OCI-LY3 (cell line): ENCODE measurements around the gene ITSN2.

Experiments
- H2AFZ ChIP-seq: fragments of 200-600, 300-600 bp; shearing (Covaris generic); 2 replicates; pipeline ENCODE4 v1.6.0; 2014; ENCODE audit warnings: antibody characterized with exemption, low read depth, low read length
- H3K27ac ChIP-seq: fragments of 200-600, 300-600 bp; sonication (generic); 2 replicates; pipeline ENCODE4 v1.5.1; 2014; ENCODE audit warnings: mild to moderate bottlenecking, low read length, moderate library complexity, mixed read lengths
- H3K27me3 ChIP-seq: fragments of 200-600, 300-600 bp; sonication (generic); 2 replicates; pipeline ENCODE4 v1.6.1; 2014; ENCODE audit warnings: low read depth, low read length, mixed read lengths
- H3K36me3 ChIP-seq: fragments of 200-600, 300-600 bp; sonication (generic); replicated peaks from 2 replicates; pipeline ENCODE3; 2014; ENCODE audit warnings: low read depth, low read length, mixed read lengths
- H3K4me1 ChIP-seq: fragments of 300-600, 200-600 bp; sonication (generic); 2 replicates; pipeline ENCODE4 v1.6.1; 2014; ENCODE audit warnings: low read length, mixed read lengths
- H3K4me2 ChIP-seq: fragments of 200-600, 300-600 bp; sonication (generic); 2 replicates; pipeline ENCODE4 v1.6.1; 2014; ENCODE audit warnings: low read length, mixed read lengths
- H3K4me3 ChIP-seq: fragments of 300-600, 200-600 bp; sonication (generic); 2 replicates; pipeline ENCODE4 v1.5.1; 2014; ENCODE audit warnings: antibody characterized with exemption, mild to moderate bottlenecking, low read length, moderate library complexity
- H3K79me2 ChIP-seq: fragments of 300-600, 200-600 bp; shearing (Covaris generic); 2 replicates; pipeline ENCODE4 v1.6.1; 2014; ENCODE audit warnings: mild to moderate bottlenecking, low read length, mixed read lengths
- H3K9ac ChIP-seq: fragments of 300-600, 200-600 bp; shearing (Covaris generic); 2 replicates; pipeline ENCODE4 v1.6.0; 2014; ENCODE audit warnings: mild to moderate bottlenecking, low read length, moderate library complexity
- H3K9me3 ChIP-seq: fragments of 200-600, 300-600 bp; shearing (Covaris generic); 2 replicates; pipeline ENCODE4 v1.6.1; 2014; ENCODE audit warnings: low read length, mixed read lengths; ENCODE audit not compliant: insufficient read depth
- H4K20me1 ChIP-seq: fragments of 200-600, 300-600 bp; sonication (generic); 2 replicates; pipeline ENCODE4 v1.6.1; 2016; ENCODE audit warnings: low read length, mixed read lengths; ENCODE audit not compliant: insufficient read depth
- EZH2phosphoT487 ChIP-seq: fragments of 200-600 bp; shearing (Covaris generic); IDR thresholded peaks from 2 replicates; pipeline ENCODE4 v1.6.1; 2018; ENCODE audit warnings: antibody characterized with exemption, mixed run types, low read depth
- TF ChIP-seq, protein P1 (sequence below): fragments of 200-600, 300-600 bp; sonication (generic); IDR thresholded peaks from 2 replicates; pipeline ENCODE4 v1.5.1; 2014; ENCODE audit warnings: antibody characterized with exemption, low read length, low read depth

ITSN2 gene

DNA sequence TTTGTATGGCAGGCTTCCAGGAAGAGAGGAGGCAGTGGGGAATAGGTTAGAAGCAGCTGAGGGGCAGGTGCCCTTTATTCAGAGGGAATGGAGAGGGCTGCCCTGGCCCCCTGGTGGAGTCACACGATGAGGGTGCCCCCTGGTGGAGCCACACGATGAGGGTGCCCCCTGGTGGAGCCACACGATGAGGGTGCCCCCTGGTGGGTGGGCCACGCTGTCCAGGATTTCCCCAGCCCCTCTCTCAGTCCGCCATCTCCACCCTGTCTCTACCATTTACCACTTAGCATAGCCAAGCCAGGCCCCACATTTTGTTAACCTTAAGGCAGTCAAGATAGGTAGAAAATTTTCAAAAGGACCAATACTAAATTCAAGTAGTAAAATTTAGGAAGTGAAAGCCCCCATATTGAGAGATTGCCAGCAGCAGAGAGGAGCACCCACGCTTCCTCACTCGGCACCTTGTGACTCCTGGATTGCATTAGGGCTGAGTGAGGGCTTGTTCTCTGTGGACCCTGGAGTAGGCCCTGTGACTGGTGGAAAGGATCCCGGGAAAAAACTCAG lies 195.8 kb downstream of the ITSN2 start:
- TF ChIP-seq, protein P1, sequence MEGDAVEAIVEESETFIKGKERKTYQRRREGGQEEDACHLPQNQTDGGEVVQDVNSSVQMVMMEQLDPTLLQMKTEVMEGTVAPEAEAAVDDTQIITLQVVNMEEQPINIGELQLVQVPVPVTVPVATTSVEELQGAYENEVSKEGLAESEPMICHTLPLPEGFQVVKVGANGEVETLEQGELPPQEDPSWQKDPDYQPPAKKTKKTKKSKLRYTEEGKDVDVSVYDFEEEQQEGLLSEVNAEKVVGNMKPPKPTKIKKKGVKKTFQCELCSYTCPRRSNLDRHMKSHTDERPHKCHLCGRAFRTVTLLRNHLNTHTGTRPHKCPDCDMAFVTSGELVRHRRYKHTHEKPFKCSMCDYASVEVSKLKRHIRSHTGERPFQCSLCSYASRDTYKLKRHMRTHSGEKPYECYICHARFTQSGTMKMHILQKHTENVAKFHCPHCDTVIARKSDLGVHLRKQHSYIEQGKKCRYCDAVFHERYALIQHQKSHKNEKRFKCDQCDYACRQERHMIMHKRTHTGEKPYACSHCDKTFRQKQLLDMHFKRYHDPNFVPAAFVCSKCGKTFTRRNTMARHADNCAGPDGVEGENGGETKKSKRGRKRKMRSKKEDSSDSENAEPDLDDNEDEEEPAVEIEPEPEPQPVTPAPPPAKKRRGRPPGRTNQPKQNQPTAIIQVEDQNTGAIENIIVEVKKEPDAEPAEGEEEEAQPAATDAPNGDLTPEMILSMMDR = peak; percentile 99
- no peak for TF ChIP-seq EZH2phosphoT487
- H3K9ac ChIP-seq = peak overlapping the region; percentile 40
- peak overlapping the region; percentile 93 for H2AFZ ChIP-seq
- H3K4me1 ChIP-seq = peaks cover 12% of the 10 kb centered on the region
- H3K36me3 ChIP-seq = no peaks in the 10 kb centered on the region
- H3K4me2 ChIP-seq = peak overlapping the region; percentile 67
- no peaks in the 10 kb centered on the region for H3K9me3 ChIP-seq
- no peaks in the 10 kb centered on the region for H4K20me1 ChIP-seq
- no peaks in the 10 kb centered on the region for H3K27me3 ChIP-seq
- H3K79me2 ChIP-seq = no peaks in the 10 kb centered on the region
- peak overlapping the region; percentile 42 for H3K27ac ChIP-seq
- H3K4me3 ChIP-seq = peak overlapping the region; percentile 47

DNA sequence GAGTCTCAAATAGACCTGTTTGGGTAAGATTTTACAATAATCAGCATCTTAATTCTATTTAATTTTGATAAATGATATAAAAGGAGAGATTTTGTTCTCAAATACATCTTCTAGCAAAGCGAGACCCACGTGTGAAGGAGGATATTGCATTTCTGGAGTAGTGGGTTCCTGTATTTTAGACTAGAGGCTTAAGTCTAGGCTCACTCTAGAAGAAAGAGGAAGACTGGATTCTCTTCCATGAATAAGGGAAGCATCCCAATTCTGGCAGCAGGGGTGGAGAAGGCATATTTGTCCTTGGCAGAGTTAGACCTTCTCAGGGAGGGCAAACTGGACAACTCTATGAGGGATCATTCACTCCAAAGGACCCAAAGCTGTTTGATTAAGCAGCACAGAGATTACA lies 196.7 kb downstream of the ITSN2 start:
- Histone ChIP-seq H3K27me3 (no peaks in the 10 kb centered on the region), H3K36me3 (no peaks in the 10 kb centered on the region), H3K27ac (no peak overlapping the region), H3K4me2 (no peak overlapping the region), H3K9me3 (no peaks in the 10 kb centered on the region), H4K20me1 (no peaks in the 10 kb centered on the region), H3K4me1 (peaks cover 12% of the 10 kb centered on the region), H2AFZ (no peak overlapping the region), H3K79me2 (no peaks in the 10 kb centered on the region), H3K9ac (no peak overlapping the region), H3K4me3 (no peak overlapping the region)
- no peak for TF ChIP-seq EZH2phosphoT487
- TF ChIP-seq, protein P1 = no peak

DNA sequence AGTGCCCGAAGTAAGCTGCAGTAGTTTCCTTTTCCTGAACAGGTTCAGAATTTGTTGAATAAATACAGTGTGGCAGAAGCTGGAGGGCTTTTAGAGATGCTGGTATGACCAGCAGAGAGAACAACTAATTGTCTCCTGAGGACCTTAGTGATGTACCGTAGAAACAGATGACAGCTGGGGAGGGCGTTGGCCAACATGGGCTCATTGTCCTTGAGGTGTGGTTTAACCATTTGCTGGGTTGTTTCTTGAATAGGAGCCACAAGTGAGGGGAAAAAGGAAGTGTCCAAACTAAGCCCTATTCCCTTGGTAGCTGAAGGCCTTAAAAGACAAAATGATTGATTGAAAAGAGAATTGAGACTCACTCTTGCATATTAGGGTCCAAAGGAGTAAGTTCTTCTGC lies 197.2 kb downstream of the ITSN2 start:
- Histone ChIP-seq H3K79me2 (no peaks in the 10 kb centered on the region), H3K4me3 (no peak overlapping the region), H3K4me1 (peaks cover 12% of the 10 kb centered on the region), H3K27ac (no peak overlapping the region), H3K27me3 (no peaks in the 10 kb centered on the region), H2AFZ (no peak overlapping the region), H3K36me3 (no peaks in the 10 kb centered on the region), H3K9me3 (no peaks in the 10 kb centered on the region), H3K9ac (no peak overlapping the region), H3K4me2 (no peak overlapping the region), H4K20me1 (no peaks in the 10 kb centered on the region)
- TF ChIP-seq EZH2phosphoT487 = no peak
- TF ChIP-seq, protein P1 = no peak

DNA sequence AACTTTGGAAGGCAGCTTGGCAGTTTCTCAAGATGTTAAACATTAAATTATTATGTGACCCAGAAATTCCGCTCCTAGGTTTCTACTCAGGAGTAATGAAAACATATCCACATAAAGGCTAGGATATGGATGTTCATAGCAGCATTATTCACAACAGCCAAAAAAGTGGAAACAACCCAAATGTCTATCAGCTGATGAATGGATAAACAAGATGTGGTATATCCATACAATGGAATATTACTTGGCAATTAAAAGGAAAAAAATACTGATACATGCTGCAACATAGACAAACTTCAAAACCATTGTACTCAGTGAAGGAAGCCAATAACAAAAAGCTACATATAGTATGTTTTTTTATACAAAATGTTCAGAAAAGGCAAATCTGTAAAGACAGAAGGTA lies 197.8 kb downstream of the ITSN2 start:
- Histone ChIP-seq H2AFZ (no peak overlapping the region), H3K4me3 (no peak overlapping the region), H3K9ac (no peak overlapping the region), H3K9me3 (no peaks in the 10 kb centered on the region), H3K27ac (no peak overlapping the region), H3K4me1 (peaks cover 12% of the 10 kb centered on the region), H3K27me3 (no peaks in the 10 kb centered on the region), H4K20me1 (no peaks in the 10 kb centered on the region), H3K36me3 (no peaks in the 10 kb centered on the region), H3K79me2 (no peaks in the 10 kb centered on the region), H3K4me2 (no peak overlapping the region)
- TF ChIP-seq, protein P1 = no peak
